Bronchial epithelial cell (primary cell): ENCODE results near the gene ZSCAN25. TPM values are rescaled to one million over a fixed set of nuclear protein-coding genes. Genes with fewer than 3 reads are reported as not detected.

Experiments used
- DNase-seq: peaks from one replicate; pipeline ENCODE4 v3.0.0-alpha.2; 2010; ENCODE audit warnings: low read depth
- FAIRE-seq: peaks from 2 replicates; lab custom pipeline; 2011; peaks lifted over from hg19 to GRCh38; lab: Jason Lieb, UNC
- H3K27me3 ChIP-seq: 2 replicates; pipeline ENCODE4 v1.5.1; 2011; ENCODE audit warnings: low read length; ENCODE audit not compliant: control insufficient read depth, insufficient read depth
- H3K36me3 ChIP-seq: 2 replicates; pipeline ENCODE4 v1.5.1; 2011; ENCODE audit warnings: low read length; ENCODE audit not compliant: control insufficient read depth, insufficient read depth
- H3K4me3 ChIP-seq: 2 replicates; pipeline ENCODE4 v1.5.1; 2011; ENCODE audit warnings: mild to moderate bottlenecking, low read depth, low read length, control low read depth
- total RNA-seq: library from RNA; depleted of rRNA; stranded (reverse); fragments of >200 nt; gene quantifications from 2 replicates; pipeline ENCODE4 v1.2.1, GENCODE V29; 2014
- TF ChIP-seq, protein P1 (sequence below): IDR thresholded peaks from 2 replicates; pipeline ENCODE4 v1.5.1; 2011; ENCODE audit warnings: mild to moderate bottlenecking, moderate library complexity, low read length, control low read depth, inconsistent platforms; ENCODE audit not compliant: insufficient read depth, severe bottlenecking

The ZSCAN25 gene
- total RNA-seq, 1 donor from 2014 or later, result 12.4 TPM

GRCh38 chr7:99597762-99598501 lies 18.8 kb upstream of the ZSCAN25 start, which contains the start of gene TMEM225B:
Gene TMEM225B (plus strand): TSS chr7:99598267. CDS start chr7:99604389, 6,122 bp downstream.
- TF ChIP-seq, protein P1, sequence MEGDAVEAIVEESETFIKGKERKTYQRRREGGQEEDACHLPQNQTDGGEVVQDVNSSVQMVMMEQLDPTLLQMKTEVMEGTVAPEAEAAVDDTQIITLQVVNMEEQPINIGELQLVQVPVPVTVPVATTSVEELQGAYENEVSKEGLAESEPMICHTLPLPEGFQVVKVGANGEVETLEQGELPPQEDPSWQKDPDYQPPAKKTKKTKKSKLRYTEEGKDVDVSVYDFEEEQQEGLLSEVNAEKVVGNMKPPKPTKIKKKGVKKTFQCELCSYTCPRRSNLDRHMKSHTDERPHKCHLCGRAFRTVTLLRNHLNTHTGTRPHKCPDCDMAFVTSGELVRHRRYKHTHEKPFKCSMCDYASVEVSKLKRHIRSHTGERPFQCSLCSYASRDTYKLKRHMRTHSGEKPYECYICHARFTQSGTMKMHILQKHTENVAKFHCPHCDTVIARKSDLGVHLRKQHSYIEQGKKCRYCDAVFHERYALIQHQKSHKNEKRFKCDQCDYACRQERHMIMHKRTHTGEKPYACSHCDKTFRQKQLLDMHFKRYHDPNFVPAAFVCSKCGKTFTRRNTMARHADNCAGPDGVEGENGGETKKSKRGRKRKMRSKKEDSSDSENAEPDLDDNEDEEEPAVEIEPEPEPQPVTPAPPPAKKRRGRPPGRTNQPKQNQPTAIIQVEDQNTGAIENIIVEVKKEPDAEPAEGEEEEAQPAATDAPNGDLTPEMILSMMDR, result no peak
- no peaks in the 10 kb centered on the region for H3K36me3 ChIP-seq
- FAIRE-seq, result no peak
- no peak for DNase-seq
- H3K4me3 ChIP-seq, result no peak within 1 kb of the TSS
- no peaks in the 10 kb centered on the region for H3K27me3 ChIP-seq

- Histone ChIP-seq H3K36me3 (no peaks in the 10 kb centered on the region), H3K4me3 (no peak overlapping the region), H3K27me3 (no peaks in the 10 kb centered on the region)
- FAIRE-seq, result no peak
- no peak for DNase-seq
- TF ChIP-seq, protein P1, result no peak
These were observed 16.9 kb upstream of the ZSCAN25 start for GRCh38 chr7:99599836-99600235.

- no peak for FAIRE-seq
These were observed 15.0 kb upstream of the ZSCAN25 start for GRCh38 chr7:99601656-99602310.

DNA sequence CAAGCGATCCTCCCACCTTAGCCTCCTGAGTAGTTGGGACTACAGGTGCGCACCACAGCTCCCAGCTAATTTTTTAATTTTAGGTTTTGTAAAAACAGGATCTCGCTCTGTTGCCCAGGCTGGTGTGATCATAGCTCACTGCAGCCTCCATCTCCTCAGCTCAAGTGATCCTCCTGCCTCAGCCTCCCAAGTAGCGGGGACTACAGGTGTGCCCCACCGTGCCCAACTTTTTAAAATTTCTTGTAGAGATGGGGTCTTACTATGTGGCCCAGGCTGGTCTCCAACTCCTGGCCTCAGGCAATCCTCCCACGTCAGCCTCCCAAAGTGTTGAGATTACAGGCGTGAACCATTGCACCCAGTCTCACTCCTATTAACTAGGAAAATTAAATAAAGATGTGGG lies 11.2 kb upstream of the ZSCAN25 start:
- TF ChIP-seq, protein P1, result no peak
- H3K4me3 ChIP-seq, result no peak overlapping the region
- no peaks in the 10 kb centered on the region for H3K36me3 ChIP-seq
- no peak for DNase-seq
- FAIRE-seq, result no peak
- H3K27me3 ChIP-seq, result no peaks in the 10 kb centered on the region

More at GRCh38 chr7:99601656-99602310, 15.0 kb upstream of the ZSCAN25 start:
- DNase-seq, result no peak
- Histone ChIP-seq H3K27me3 (no peaks in the 10 kb centered on the region), H3K36me3 (no peaks in the 10 kb centered on the region), H3K4me3 (no peak overlapping the region)
- TF ChIP-seq, protein P1, result no peak

- Histone ChIP-seq H3K4me3 (no peak overlapping the region), H3K36me3 (no peaks in the 10 kb centered on the region), H3K27me3 (no peaks in the 10 kb centered on the region)
- FAIRE-seq (no peak), DNase-seq (no peak)
- TF ChIP-seq, protein P1, result no peak
These were observed 10.2 kb upstream of the ZSCAN25 start for GRCh38 chr7:99606531-99606930.
